IMR-90 (cell line): Measurements from ENCODE around the gene ATP11B. TPM values are rescaled to one million over a fixed set of nuclear protein-coding genes. Genes with fewer than 3 reads are reported as not detected.

Experiments
- ATAC-seq: fragments of 200-7000 bp; cut with Tn5 transposase; 2 replicates; pipeline ENCODE4 v1.9.1; 2020; ENCODE audit warnings: low read depth, mild to moderate bottlenecking, moderate library complexity
- BruUV-seq: library from RNA; stranded (reverse); fragments of 400-500 nt; replicated peaks from 2 replicates; lab custom pipeline; 2021; lab: Mats Ljungman, UMichigan
- CTCF ChIA-PET: fragments of 300-600 bp; formaldehyde crosslinking; extraction: SDS; loops from one replicate; lab custom pipeline; 2021; ENCODE audit warnings: antibody characterized with exemption; lab: Yijun Ruan, JAX
- POLR2A ChIA-PET: fragments of 300-600 bp; sonication (Branson Sonifier 250); formaldehyde crosslinking; loops from one replicate; lab custom pipeline; 2022; ENCODE audit warnings: antibody characterized with exemption; ENCODE audit not compliant: unreplicated experiment; lab: Charles Lee
- DNase-seq: peaks from one replicate; pipeline ENCODE4 v3.0.0; 2013
- H2AFZ ChIP-seq: replicated peaks from 2 replicates; pipeline ENCODE3; 2013; ENCODE audit warnings: low read length, mild to moderate bottlenecking; ENCODE audit not compliant: poor library complexity
- H2AK5ac ChIP-seq: 2 replicates; pipeline ENCODE4 v1.6.1; 2013; ENCODE audit warnings: low read depth, low read length, inconsistent platforms
- H2AK9ac ChIP-seq: replicated peaks from 2 replicates; pipeline ENCODE3; 2013; ENCODE audit warnings: mild to moderate bottlenecking, low read depth, low read length, moderate library complexity; ENCODE audit not compliant: poor library complexity
- H2BK120ac ChIP-seq: 2 replicates; pipeline ENCODE4 v1.6.1; 2013; ENCODE audit warnings: low read depth, low read length, inconsistent platforms
- H2BK15ac ChIP-seq: 3 replicates; pipeline ENCODE4 v1.6.1; 2013; ENCODE audit warnings: low read depth, low read length, inconsistent platforms
- H2BK20ac ChIP-seq: 2 replicates; pipeline ENCODE4 v1.6.1; 2013; ENCODE audit warnings: low read depth, mild to moderate bottlenecking, inconsistent platforms, low read length, moderate library complexity
- H2BK5ac ChIP-seq: 2 replicates; pipeline ENCODE4 v1.6.1; 2013; ENCODE audit warnings: mild to moderate bottlenecking, low read depth, low read length, inconsistent platforms; ENCODE audit not compliant: poor library complexity, severe bottlenecking
- H3K14ac ChIP-seq: replicated peaks from 2 replicates; pipeline ENCODE4 v1.6.1; 2013; ENCODE audit warnings: low read depth, low read length, inconsistent platforms
- H3K18ac ChIP-seq: 2 replicates; pipeline ENCODE4 v1.6.1; 2013; ENCODE audit warnings: low read depth, low read length, control low read depth
- H3K23ac ChIP-seq: 2 replicates; pipeline ENCODE4 v1.6.1; 2013; ENCODE audit warnings: low read depth, low read length, inconsistent platforms
- H3K27ac ChIP-seq: 2 replicates; pipeline ENCODE4 v1.5.1; 2013; ENCODE audit warnings: mild to moderate bottlenecking, control low read depth, low read length; ENCODE audit not compliant: insufficient read depth
- H3K27me3 ChIP-seq: 2 replicates; pipeline ENCODE4 v1.6.1; 2013; ENCODE audit warnings: low read length; ENCODE audit not compliant: control insufficient read depth, insufficient read depth
- H3K36me3 ChIP-seq: 2 replicates; pipeline ENCODE4 v1.6.1; 2013; ENCODE audit warnings: low read length, mixed read lengths; ENCODE audit not compliant: control insufficient read depth, insufficient read depth
- H3K4ac ChIP-seq: 2 replicates; pipeline ENCODE4 v1.6.1; 2013; ENCODE audit warnings: low read depth, low read length, inconsistent platforms
- H3K4me1 ChIP-seq: 2 replicates; pipeline ENCODE4 v1.6.1; 2013; ENCODE audit warnings: low read length, mixed read lengths; ENCODE audit not compliant: control insufficient read depth, insufficient read depth
- H3K4me2 ChIP-seq: 2 replicates; pipeline ENCODE4 v1.6.1; 2013; ENCODE audit warnings: low read depth, mild to moderate bottlenecking, control low read depth, low read length, moderate library complexity
- H3K4me3 ChIP-seq: 2 replicates; pipeline ENCODE4 v1.5.1; 2013; ENCODE audit warnings: low read depth, mild to moderate bottlenecking, control low read depth, low read length, moderate library complexity; ENCODE audit not compliant: insufficient read depth
- H3K56ac ChIP-seq: 2 replicates; pipeline ENCODE4 v1.6.1; 2013; ENCODE audit warnings: low read length, inconsistent platforms; ENCODE audit not compliant: insufficient read depth; ENCODE audit errors: extremely low read depth
- H3K79me1 ChIP-seq, 2 experiments: 2 replicates each; pipeline ENCODE4 v1.6.1; 2013; ENCODE audit warnings: low read length in 2 of 2, inconsistent platforms in 1 of 2, low read depth in 1 of 2
- H3K9ac ChIP-seq: 2 replicates; pipeline ENCODE4 v1.6.1; 2013; ENCODE audit warnings: low read depth, low read length, control low read depth
- H3K9me1 ChIP-seq: 2 replicates; pipeline ENCODE4 v1.6.1; 2013; ENCODE audit warnings: low read length, inconsistent platforms; ENCODE audit not compliant: insufficient read depth
- H3K9me3 ChIP-seq: 2 replicates; pipeline ENCODE4 v1.6.1; 2013; ENCODE audit warnings: low read length; ENCODE audit not compliant: control insufficient read depth, insufficient read depth
- H4K20me1 ChIP-seq: 2 replicates; pipeline ENCODE4 v1.6.1; 2013; ENCODE audit warnings: low read length, inconsistent platforms; ENCODE audit not compliant: insufficient read depth
- H4K5ac ChIP-seq: 2 replicates; pipeline ENCODE4 v1.6.1; 2013; ENCODE audit warnings: mild to moderate bottlenecking, low read depth, low read length, control low read depth
- H4K8ac ChIP-seq, 2 experiments: 2 replicates each; pipeline ENCODE4 v1.6.1; 2013; ENCODE audit warnings: low read depth in 2 of 2, low read length in 2 of 2, control low read depth in 1 of 2, inconsistent platforms in 1 of 2
- H4K91ac ChIP-seq: 2 replicates; pipeline ENCODE4 v1.6.1; 2013; ENCODE audit warnings: low read depth, low read length, inconsistent platforms; ENCODE audit not compliant: insufficient read depth
- CEBPB ChIP-seq: IDR thresholded peaks from 2 replicates; pipeline ENCODE4 v1.6.1; 2012; ENCODE audit warnings: low read depth, low read length, improper control_type of control experiment
- CTCF ChIP-seq: conservative IDR thresholded peaks from 2 replicates; pipeline ENCODE4 v1.5.1; 2012; ENCODE audit warnings: mild to moderate bottlenecking, low read depth, low read length, improper control_type of control experiment
- MXI1 ChIP-seq: IDR thresholded peaks from 2 replicates; pipeline ENCODE4 v1.6.1; 2012; ENCODE audit warnings: low read depth, mild to moderate bottlenecking, low read length, moderate library complexity, borderline replicate concordance
- POLR2A ChIP-seq: IDR thresholded peaks from 2 replicates; pipeline ENCODE4 v1.6.1; 2012; ENCODE audit warnings: mild to moderate bottlenecking, low read depth, low read length
- RAD21 ChIP-seq: IDR thresholded peaks from 2 replicates; pipeline ENCODE4 v1.6.1; 2012; ENCODE audit warnings: low read length, improper control_type of control experiment
- RFX5 ChIP-seq: IDR thresholded peaks from 2 replicates; pipeline ENCODE4 v1.8.0; 2012; ENCODE audit warnings: low read depth, mild to moderate bottlenecking, low read length, moderate library complexity
- WGBS, 2 experiments: methylation state at CpG; one replicate each; pipeline versions ENCODE4 v1.1.5 to v1.1.7; 2013; ENCODE audit warnings: missing lambda C conversion rate in 2 of 2; ENCODE audit not compliant: insufficient read length in 1 of 2; ENCODE audit errors: extremely low coverage in 2 of 2; 5-methylcytosine and 5-hydroxymethylcytosine counted together
- dilution Hi-C: fragments of 300-500 bp; cut with HindIII; formaldehyde crosslinking; loops from one replicate; pipeline ENCODE4 v1.14.3; 2018; ENCODE audit warnings: low sequenced_read_pairs; ENCODE audit not compliant: unreplicated experiment
- in situ Hi-C: fragments of 300-500 bp; cut with MboI; formaldehyde crosslinking; loops from 3 replicates; pipeline ENCODE4 v1.14.3; 2019; ENCODE audit warnings: low sequenced_read_pairs, inconsistent platforms, mixed read lengths
- intact Hi-C: fragments of 100-400 bp; cut with micrococcal nuclease; formaldehyde crosslinking; loops from 2 replicates; pipeline ENCODE4 v1.10.0; 2022
- polyA plus RNA-seq, 3 experiments: library from polyadenylated mRNA; depleted of rRNA; stranded (reverse); fragments of >200 nt; gene quantifications; 2 replicates each; pipeline ENCODE4 v1.2.3, GENCODE V29; 2012; ENCODE audit warnings: low replicate concordance in 1 of 3
- total RNA-seq: library from RNA; depleted of rRNA; stranded (reverse); fragments of >200 nt; gene quantifications from 2 replicates; pipeline ENCODE4 v1.2.3, GENCODE V29; 2012
- TF ChIP-seq, protein P1 (sequence below): fragments of 150-350 bp; IDR thresholded peaks from 2 replicates; pipeline ENCODE4 v1.6.1; 2017; ENCODE audit warnings: mild to moderate bottlenecking, antibody characterized with exemption, low read length, low read depth

Gene ATP11B
- total and polyA plus RNA-seq, 2 of the 4 experiments (the other 2 are of a cell fraction), result 10.0 to 39.6 TPM

DNA sequence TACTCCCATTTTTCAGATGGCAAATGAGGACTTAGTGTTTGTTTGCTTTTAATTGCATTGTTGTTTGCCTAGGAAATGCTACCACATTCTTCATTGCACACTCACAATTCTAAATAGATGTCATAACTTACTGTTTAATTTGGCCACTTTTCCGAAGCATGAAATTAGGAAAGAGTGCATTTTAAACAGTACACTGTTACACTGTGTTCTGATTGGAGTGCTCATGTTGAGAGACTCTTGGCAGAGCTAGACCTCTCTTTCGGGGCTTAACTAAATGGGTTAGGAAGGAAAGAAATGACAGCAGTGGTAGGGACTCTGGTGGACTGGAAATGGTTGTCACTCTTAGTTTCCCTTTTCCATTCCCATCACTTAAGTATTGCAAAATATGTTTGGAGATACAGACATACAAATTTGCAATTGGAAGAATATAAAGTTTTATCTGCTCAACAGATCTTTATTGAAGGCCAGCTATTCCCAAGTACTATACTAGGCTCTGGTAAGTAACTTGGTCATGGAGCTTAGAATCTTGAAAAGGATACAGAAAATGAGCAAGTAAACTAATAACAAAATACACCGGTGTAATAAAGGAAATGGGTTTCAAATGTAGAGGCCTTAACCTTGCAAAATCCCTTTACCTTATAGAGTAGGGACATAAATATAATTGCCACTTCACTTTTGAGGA is 96.8 kb downstream of the ATP11B start:
- peaks cover 3% of the 10 kb centered on the region; the same call in 1 of the 2 replicates for H3K4me1 ChIP-seq
- H2BK15ac ChIP-seq, result no peak overlapping the region
- intact Hi-C loops (no loop called here), dilution Hi-C loops (no loop called here), in situ Hi-C loops (no loop called here)
- BruUV-seq, result no TSS peak
- H3K27ac ChIP-seq, result no peak overlapping the region
- H4K20me1 ChIP-seq, result no peaks in the 10 kb centered on the region
- TF ChIP-seq MXI1 (no peak), RAD21 (no peak), CEBPB (no peak), CTCF (no peak), RFX5 (no peak), POLR2A (no peak)
- TF ChIP-seq, protein P1, sequence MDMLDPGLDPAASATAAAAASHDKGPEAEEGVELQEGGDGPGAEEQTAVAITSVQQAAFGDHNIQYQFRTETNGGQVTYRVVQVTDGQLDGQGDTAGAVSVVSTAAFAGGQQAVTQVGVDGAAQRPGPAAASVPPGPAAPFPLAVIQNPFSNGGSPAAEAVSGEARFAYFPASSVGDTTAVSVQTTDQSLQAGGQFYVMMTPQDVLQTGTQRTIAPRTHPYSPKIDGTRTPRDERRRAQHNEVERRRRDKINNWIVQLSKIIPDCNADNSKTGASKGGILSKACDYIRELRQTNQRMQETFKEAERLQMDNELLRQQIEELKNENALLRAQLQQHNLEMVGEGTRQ, result no peak
- H2AK5ac ChIP-seq, result no peak overlapping the region
- ATAC-seq (no peak), DNase-seq (no peak)
- H3K14ac ChIP-seq, result no peak overlapping the region
- H2AK9ac ChIP-seq, result no peak overlapping the region
- no peaks in the 10 kb centered on the region; a peak in 1 of 4 replicates for H3K79me1 ChIP-seq
- H3K4me3 ChIP-seq, result no peak overlapping the region
- H2BK5ac ChIP-seq, result no peak overlapping the region
- no peak overlapping the region for H4K5ac ChIP-seq
- no peaks in the 10 kb centered on the region for H3K9me3 ChIP-seq
- peaks cover 3% of the 10 kb centered on the region; the same call in 1 of the 2 replicates for H3K36me3 ChIP-seq
- H3K4me2 ChIP-seq, result no peak overlapping the region
- H3K23ac ChIP-seq, result no peak overlapping the region
- POLR2A ChIA-PET, result no interaction called here
- H2BK120ac ChIP-seq, result no peak overlapping the region
- no peak overlapping the region for H3K18ac ChIP-seq
- H2BK20ac ChIP-seq, result no peak overlapping the region
- no peak overlapping the region for H4K8ac ChIP-seq
- no peak overlapping the region for H3K9ac ChIP-seq
- H3K56ac ChIP-seq, result no peak overlapping the region
- H3K4ac ChIP-seq, result no peak overlapping the region
- H3K9me1 ChIP-seq, result no peaks in the 10 kb centered on the region
- no peak overlapping the region for H2AFZ ChIP-seq
- H3K27me3 ChIP-seq, result no peaks in the 10 kb centered on the region
- CTCF ChIA-PET, result interaction anchor here (0.6 kb wide), 1 partner anchor 814 kb away, joined by 3 read pairs; no protein-coding TSS in a partner anchor
- WGBS, 2 experiments, result no CpG with 5 or more reads among the region's 3 CpGs
- H4K91ac ChIP-seq, result no peak overlapping the region
